SK-N-SH treated with all-trans-retinoic acid at 6 μM for 48 hours (cell line): ENCODE results near the gene AEBP2.

Experiments
- ATAC-seq: fragments of 200-7000 bp; cut with Tn5 transposase; 3 replicates; pipeline ENCODE4 v1.9.1; 2020; ENCODE audit warnings: mild to moderate bottlenecking, moderate library complexity
- ARNTL ChIP-seq: fragments of 450-650 bp; formaldehyde crosslinking; IDR thresholded peaks from 2 replicates; pipeline ENCODE4 v1.5.0; 2020; ENCODE audit warnings: low read depth, mild to moderate bottlenecking, moderate library complexity, borderline replicate concordance
- BACH2 ChIP-seq: fragments of 250-450 bp; sonication (Bioruptor Pico); IDR thresholded peaks from 2 replicates; pipeline ENCODE4 v1.9.0; 2021; ENCODE audit warnings: mild to moderate bottlenecking, borderline replicate concordance
- CREB5 ChIP-seq: fragments of 250-450 bp; sonication (Bioruptor Pico); IDR thresholded peaks from 2 replicates; pipeline ENCODE4 v1.5.1; 2020; ENCODE audit warnings: low read depth, mild to moderate bottlenecking, moderate library complexity
- CSDC2 ChIP-seq: fragments of 250-450 bp; sonication (Bioruptor Pico); IDR thresholded peaks from 2 replicates; pipeline ENCODE4 v1.5.0; 2020; ENCODE audit warnings: mild to moderate bottlenecking, moderate library complexity
- ESRRG ChIP-seq: fragments of 250-450 bp; sonication (Bioruptor Pico); IDR thresholded peaks from 2 replicates; pipeline ENCODE4 v1.6.1; 2021; ENCODE audit warnings: mild to moderate bottlenecking
- GLIS3 ChIP-seq: fragments of 250-450 bp; sonication (Bioruptor Pico); IDR thresholded peaks from 2 replicates; pipeline ENCODE4 v1.5.0; 2020; ENCODE audit warnings: mild to moderate bottlenecking, moderate library complexity
- ISL1 ChIP-seq: fragments of 250-450 bp; sonication (Bioruptor Pico); IDR thresholded peaks from 2 replicates; pipeline ENCODE4 v2.1.2; 2022; ENCODE audit warnings: mild to moderate bottlenecking, moderate library complexity
- OSR1 ChIP-seq: fragments of 250-450 bp; sonication (Bioruptor Pico); IDR thresholded peaks from 2 replicates; pipeline ENCODE4 v1.8.0; 2022; ENCODE audit warnings: moderate library complexity, mild to moderate bottlenecking, inconsistent platforms
- PATZ1 ChIP-seq: fragments of 250-450 bp; sonication (Bioruptor Pico); IDR thresholded peaks from 2 replicates; pipeline ENCODE4 v1.8.0; 2020; ENCODE audit warnings: mild to moderate bottlenecking, moderate library complexity, borderline replicate concordance
- POU6F1 ChIP-seq: fragments of 250-450 bp; sonication (Bioruptor Pico); IDR thresholded peaks from 2 replicates; pipeline ENCODE4 v1.8.0; 2021; ENCODE audit warnings: low read depth, mild to moderate bottlenecking, moderate library complexity, borderline replicate concordance
- PPARA ChIP-seq: fragments of 250-450 bp; sonication (Bioruptor Pico); IDR thresholded peaks from 2 replicates; pipeline ENCODE4 v1.5.0; 2020; ENCODE audit warnings: mild to moderate bottlenecking, borderline replicate concordance
- RARB ChIP-seq: fragments of 250-450 bp; sonication (Bioruptor Pico); IDR thresholded peaks from 2 replicates; pipeline ENCODE4 v1.8.0; 2021; ENCODE audit warnings: mild to moderate bottlenecking, moderate library complexity
- SNAI2 ChIP-seq: fragments of 250-450 bp; sonication (Bioruptor Pico); IDR thresholded peaks from 2 replicates; pipeline ENCODE4 v1.5.0; 2020; ENCODE audit warnings: mild to moderate bottlenecking, moderate library complexity
- TCF4 ChIP-seq: fragments of 250-450 bp; sonication (Bioruptor Pico); IDR thresholded peaks from 2 replicates; pipeline ENCODE4 v1.8.0; 2021; ENCODE audit warnings: mild to moderate bottlenecking, moderate library complexity, borderline replicate concordance
- ZC3H10 ChIP-seq: fragments of 250-450 bp; sonication (Bioruptor Pico); IDR thresholded peaks from 2 replicates; pipeline ENCODE4 v1.5.1; 2021; ENCODE audit warnings: mild to moderate bottlenecking, moderate library complexity
- ZFP3 ChIP-seq: fragments of 250-450 bp; sonication (Bioruptor Pico); IDR thresholded peaks from 2 replicates; pipeline ENCODE4 v1.5.0; 2020; ENCODE audit warnings: mild to moderate bottlenecking, moderate library complexity
- ZFP30 ChIP-seq: fragments of 450-650 bp; formaldehyde crosslinking; IDR thresholded peaks from 2 replicates; pipeline ENCODE4 v1.5.0; 2022; ENCODE audit warnings: mild to moderate bottlenecking, moderate library complexity
- ZNF565 ChIP-seq: fragments of 450-650 bp; formaldehyde crosslinking; conservative IDR thresholded peaks from 2 replicates; pipeline ENCODE4 v1.5.0; 2020; ENCODE audit warnings: low read depth, mild to moderate bottlenecking, moderate library complexity
- ZNF70 ChIP-seq: fragments of 450-650 bp; formaldehyde crosslinking; IDR thresholded peaks from 2 replicates; pipeline ENCODE4 v1.5.0; 2020; ENCODE audit warnings: mild to moderate bottlenecking, moderate library complexity
- TF ChIP-seq, protein P1 (sequence below): fragments of 250-450 bp; sonication (Bioruptor Pico); IDR thresholded peaks from 2 replicates; pipeline ENCODE4 v1.5.0; 2020; ENCODE audit warnings: mild to moderate bottlenecking, moderate library complexity

AEBP2 gene

DNA sequence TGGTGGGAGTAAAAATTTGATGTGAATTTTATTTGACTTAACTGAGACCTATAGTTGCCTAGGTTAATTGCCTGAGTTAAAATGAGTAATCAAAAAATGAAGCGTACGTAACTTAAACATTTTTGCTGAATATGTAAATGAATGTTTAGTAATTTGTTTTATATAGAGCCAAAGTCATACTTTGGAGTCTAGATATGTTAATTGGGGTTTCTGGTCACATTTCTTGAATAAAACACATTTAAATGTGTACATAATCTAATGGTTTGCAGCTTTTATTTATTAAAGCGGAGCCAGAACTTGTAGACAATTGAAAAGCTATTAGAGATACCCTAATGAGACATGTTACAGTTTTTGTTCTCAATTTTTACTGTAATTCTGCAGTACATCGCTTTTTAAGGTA, 71.2 kb downstream of the AEBP2 start:
- TF ChIP-seq ESRRG (no peak), TCF4 (CRISPR knock-in tag) (no peak), CSDC2 (no peak), PATZ1 (CRISPR knock-in tag) (no peak), OSR1 (CRISPR knock-in tag) (no peak), SNAI2 (CRISPR knock-in tag) (no peak), CREB5 (no peak), PPARA (CRISPR knock-in tag) (no peak), ZNF70 (CRISPR knock-in tag) (no peak), ZFP3 (CRISPR knock-in tag) (no peak), ZFP30 (no peak), POU6F1 (no peak), BACH2 (CRISPR knock-in tag) (no peak), ARNTL (CRISPR knock-in tag) (no peak), ZC3H10 (no peak)
- TF ChIP-seq, protein P1, sequence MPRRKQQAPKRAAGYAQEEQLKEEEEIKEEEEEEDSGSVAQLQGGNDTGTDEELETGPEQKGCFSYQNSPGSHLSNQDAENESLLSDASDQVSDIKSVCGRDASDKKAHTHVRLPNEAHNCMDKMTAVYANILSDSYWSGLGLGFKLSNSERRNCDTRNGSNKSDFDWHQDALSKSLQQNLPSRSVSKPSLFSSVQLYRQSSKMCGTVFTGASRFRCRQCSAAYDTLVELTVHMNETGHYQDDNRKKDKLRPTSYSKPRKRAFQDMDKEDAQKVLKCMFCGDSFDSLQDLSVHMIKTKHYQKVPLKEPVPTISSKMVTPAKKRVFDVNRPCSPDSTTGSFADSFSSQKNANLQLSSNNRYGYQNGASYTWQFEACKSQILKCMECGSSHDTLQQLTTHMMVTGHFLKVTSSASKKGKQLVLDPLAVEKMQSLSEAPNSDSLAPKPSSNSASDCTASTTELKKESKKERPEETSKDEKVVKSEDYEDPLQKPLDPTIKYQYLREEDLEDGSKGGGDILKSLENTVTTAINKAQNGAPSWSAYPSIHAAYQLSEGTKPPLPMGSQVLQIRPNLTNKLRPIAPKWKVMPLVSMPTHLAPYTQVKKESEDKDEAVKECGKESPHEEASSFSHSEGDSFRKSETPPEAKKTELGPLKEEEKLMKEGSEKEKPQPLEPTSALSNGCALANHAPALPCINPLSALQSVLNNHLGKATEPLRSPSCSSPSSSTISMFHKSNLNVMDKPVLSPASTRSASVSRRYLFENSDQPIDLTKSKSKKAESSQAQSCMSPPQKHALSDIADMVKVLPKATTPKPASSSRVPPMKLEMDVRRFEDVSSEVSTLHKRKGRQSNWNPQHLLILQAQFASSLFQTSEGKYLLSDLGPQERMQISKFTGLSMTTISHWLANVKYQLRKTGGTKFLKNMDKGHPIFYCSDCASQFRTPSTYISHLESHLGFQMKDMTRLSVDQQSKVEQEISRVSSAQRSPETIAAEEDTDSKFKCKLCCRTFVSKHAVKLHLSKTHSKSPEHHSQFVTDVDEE (CRISPR knock-in tag) = no peak
- no peak for ATAC-seq

- TF ChIP-seq TCF4 (CRISPR knock-in tag) (no peak), CREB5 (no peak), ARNTL (CRISPR knock-in tag) (no peak), SNAI2 (CRISPR knock-in tag) (no peak), ZFP3 (CRISPR knock-in tag) (no peak), ZC3H10 (no peak), POU6F1 (no peak), GLIS3 (no peak), PATZ1 (CRISPR knock-in tag) (no peak), RARB (no peak), PPARA (CRISPR knock-in tag) (no peak), ESRRG (no peak), ZNF565 (no peak), ISL1 (CRISPR knock-in tag) (no peak)
- ATAC-seq = no peak
Measured at GRCh38 chr12:19515179-19515578, 75.9 kb downstream of the AEBP2 start.
